Measurements from ENCODE around the gene VAV3.

GRCh38 chr1:107762751-107763390 is 202.1 kb downstream of the VAV3 start:
- TF ChIP-seq POLR2A (IDR thresholded peaks at IDR 0.05; ENCODE audit: low read depth), result no peak
- TF ChIP-seq POLR2AphosphoS5 (IDR thresholded peaks at IDR 0.05), result no peak
